CD14-positive monocyte (primary cell): ENCODE results near the gene MEIS2. TPM values are rescaled to one million over a fixed set of nuclear protein-coding genes. Genes with fewer than 3 reads are reported as not detected.

Experiments used
- DNase-seq, 3 donors: peaks; one replicate each; pipeline ENCODE4 v3.0.0-alpha.2; 2011 to 2022
- H2AFZ ChIP-seq: 2 replicates; pipeline ENCODE4 v1.6.0; 2012; ENCODE audit warnings: mild to moderate bottlenecking, low read depth, low read length, inconsistent platforms; ENCODE audit not compliant: insufficient read depth, poor library complexity, severe bottlenecking
- H3K27ac ChIP-seq, 2 donors: 1 replicate in 1 of 2; 2 replicates in 1 of 2; pipeline ENCODE4 v1.5.1; 2012 to 2013; ENCODE audit warnings: low read length in 2 of 2, control low read depth in 1 of 2, inconsistent platforms in 1 of 2, low read depth in 1 of 2, mild to moderate bottlenecking in 1 of 2
- H3K27me3 ChIP-seq, 2 donors: one replicate each; pipeline versions ENCODE4 v1.6.0 to v1.6.1; 2011 to 2013; ENCODE audit warnings: low read length in 2 of 2; ENCODE audit not compliant: control insufficient read depth in 2 of 2, insufficient read depth in 2 of 2
- H3K36me3 ChIP-seq, 2 donors: replicated peaks in 1 of 2; 1 replicate in 1 of 2; 2 replicates in 1 of 2; pipeline versions ENCODE4 v1.5.1 to v1.6.1; 2012 to 2013; ENCODE audit warnings: low read length in 2 of 2, control low read depth in 1 of 2, inconsistent platforms in 1 of 2, mild to moderate bottlenecking in 1 of 2; ENCODE audit not compliant: insufficient read depth in 2 of 2, control insufficient read depth in 1 of 2
- H3K4me1 ChIP-seq, 2 donors: 1 replicate in 1 of 2; 2 replicates in 1 of 2; pipeline versions ENCODE4 v1.5.1 to v1.6.1; 2012 to 2013; ENCODE audit warnings: low read length in 2 of 2, control low read depth in 1 of 2, inconsistent platforms in 1 of 2, mild to moderate bottlenecking in 1 of 2, moderate library complexity in 1 of 2; ENCODE audit not compliant: insufficient read depth in 2 of 2, control insufficient read depth in 1 of 2
- H3K4me2 ChIP-seq: replicated peaks from 2 replicates; pipeline ENCODE3; 2012; ENCODE audit warnings: low read length, moderate library complexity, mild to moderate bottlenecking; ENCODE audit not compliant: poor library complexity, severe bottlenecking; ENCODE audit errors: extremely low read depth
- H3K4me3 ChIP-seq, 3 experiments: fragments of 200-600 bp in 1 of 3; sonication (generic) in 1 of 3; replicated peaks in 1 of 3; 1 replicate in 2 of 3; 2 replicates in 1 of 3; pipeline ENCODE4 v1.5.1; 2011 to 2013; ENCODE audit warnings: low read length in 3 of 3, mild to moderate bottlenecking in 3 of 3, control low read depth in 2 of 3, low read depth in 2 of 3, inconsistent platforms in 1 of 3, moderate library complexity in 1 of 3
- H3K79me2 ChIP-seq: 2 replicates; pipeline ENCODE4 v1.6.0; 2012; ENCODE audit warnings: mild to moderate bottlenecking, control low read depth, inconsistent platforms, low read length, moderate library complexity; ENCODE audit not compliant: insufficient read depth
- H3K9ac ChIP-seq: 2 replicates; pipeline ENCODE4 v1.6.0; 2017; ENCODE audit warnings: low read length, mild to moderate bottlenecking; ENCODE audit not compliant: insufficient read depth, poor library complexity, severe bottlenecking
- H3K9me3 ChIP-seq, 2 donors: replicated peaks in 1 of 2; 1 replicate in 1 of 2; 2 replicates in 1 of 2; pipeline versions ENCODE4 v1.5.1 to v1.6.1; 2012 to 2013; ENCODE audit warnings: low read length in 2 of 2, control low read depth in 1 of 2; ENCODE audit not compliant: control insufficient read depth in 1 of 2, insufficient read depth in 1 of 2
- H4K20me1 ChIP-seq: 2 replicates; pipeline ENCODE4 v1.6.0; 2012; ENCODE audit warnings: mild to moderate bottlenecking, low read length, control low read depth, moderate library complexity; ENCODE audit not compliant: insufficient read depth
- H3K27ac Mint-ChIP-seq, 7 donors: one replicate each; pipeline ENCODE4 v1.8.0; 2020; ENCODE audit warnings: mild to moderate bottlenecking in 7 of 7, mixed read lengths in 7 of 7, moderate library complexity in 6 of 7, inconsistent platforms in 2 of 7
- H3K27me3 Mint-ChIP-seq, 3 donors: one replicate each; pipeline ENCODE4 v1.8.0; 2021 to 2022; ENCODE audit warnings: low read depth in 3 of 3, mild to moderate bottlenecking in 3 of 3, mixed read lengths in 3 of 3, moderate library complexity in 3 of 3, inconsistent platforms in 1 of 3
- H3K36me3 Mint-ChIP-seq, 2 donors: one replicate each; pipeline ENCODE4 v1.8.0; 2020; ENCODE audit warnings: mixed read lengths in 2 of 2, inconsistent platforms in 1 of 2, mild to moderate bottlenecking in 1 of 2
- H3K4me1 Mint-ChIP-seq: one replicate; pipeline ENCODE4 v1.8.0; 2020; ENCODE audit warnings: mild to moderate bottlenecking, mixed read lengths
- H3K4me3 Mint-ChIP-seq, 2 donors: one replicate each; pipeline ENCODE4 v1.8.0; 2020; ENCODE audit warnings: mild to moderate bottlenecking in 2 of 2, mixed read lengths in 2 of 2, moderate library complexity in 1 of 2
- H3K9me3 Mint-ChIP-seq, 7 donors: one replicate each; pipeline ENCODE4 v1.8.0; 2020 to 2022; ENCODE audit warnings: mixed read lengths in 7 of 7, mild to moderate bottlenecking in 6 of 7, moderate library complexity in 6 of 7, inconsistent platforms in 2 of 7
- WGBS: methylation state at CpG from one replicate; pipeline ENCODE4 v1.1.5; 2013; ENCODE audit warnings: missing lambda C conversion rate; ENCODE audit not compliant: insufficient coverage; 5-methylcytosine and 5-hydroxymethylcytosine counted together
- intact Hi-C, 2 donors: fragments of 100-400 bp; cut with micrococcal nuclease; formaldehyde crosslinking; loops; one replicate each; pipeline versions ENCODE4 v1.15.0 to v1.15.1; 2023
- polyA plus RNA-seq, 3 donors: library from polyadenylated mRNA; depleted of rRNA in 1 of 3; unstranded in 2 of 3; stranded (reverse) in 1 of 3; fragments of 300-500 nt in 2 of 3; fragments of >200 nt in 1 of 3; fragmentation: Illumina TruSeq in 2 of 3; gene quantifications; 1 replicate in 2 of 3; 2 replicates in 1 of 3; pipeline ENCODE4 v1.2.3, GENCODE V29; 2012 to 2021
- TF ChIP-seq, protein P1 (sequence below): fragments of 200-600 bp; IDR thresholded peaks from one replicate; pipeline ENCODE4 v1.8.0; 2022; ENCODE audit warnings: antibody characterized with exemption, mild to moderate bottlenecking

MEIS2 gene
- polyA plus RNA-seq, 3 donors, result not detected

DNA sequence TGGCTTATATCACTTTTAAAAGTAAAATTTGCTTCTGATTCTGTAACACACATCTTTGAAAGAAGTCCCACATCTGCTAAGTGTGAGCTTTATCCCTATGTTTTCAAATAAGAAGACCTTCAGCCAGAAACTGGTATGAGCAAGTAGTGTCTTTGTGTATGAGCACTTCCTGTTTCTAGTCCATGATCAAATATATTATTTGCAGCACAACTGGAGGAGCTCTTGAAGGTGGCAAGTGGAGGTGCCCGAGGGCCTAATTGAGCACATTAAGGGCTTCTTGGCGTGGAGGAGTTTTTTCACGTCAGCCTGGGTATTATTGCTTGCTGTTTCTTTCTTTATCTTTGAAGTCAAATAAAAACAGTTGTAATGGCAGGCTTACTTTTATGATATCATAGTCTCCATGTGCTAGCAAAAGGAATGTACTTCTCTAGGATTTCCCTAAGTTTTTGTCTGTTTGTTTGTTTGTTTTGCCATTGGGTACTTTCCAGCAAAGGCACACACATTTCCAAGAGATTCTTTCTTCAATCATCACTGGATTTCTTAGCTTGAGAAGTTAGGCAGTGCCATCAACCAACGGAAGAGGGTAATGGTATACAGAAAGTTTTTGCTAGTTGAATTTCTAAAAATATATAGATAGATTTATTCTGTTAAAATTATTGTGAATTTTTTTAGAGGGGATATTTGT is 68.1 kb downstream of the MEIS2 start:
- Mint-ChIP-seq H3K36me3 (no peaks in the 10 kb centered on the region), H3K27ac (no peak overlapping the region), H3K27me3 (peaks cover 0 to 2% (median 0%) of the 10 kb centered on the region in 3 donors), H3K4me3 (no peak overlapping the region), H3K9me3 (peaks cover 0 to 10% (median 2%) of the 10 kb centered on the region in 7 donors), H3K4me1 (no peaks in the 10 kb centered on the region)
- no peak for DNase-seq
- no peak overlapping the region for H3K4me2 ChIP-seq
- 83% methylated on average over 1 of the region's 4 CpGs for WGBS
- H3K9me3 ChIP-seq, result no peaks in the 10 kb centered on the region
- no peaks in the 10 kb centered on the region for H3K79me2 ChIP-seq
- intact Hi-C loops, result no loop called here
- no peak overlapping the region for H3K9ac ChIP-seq
- no peak overlapping the region for H3K27ac ChIP-seq
- H3K4me1 ChIP-seq, result no peaks in the 10 kb centered on the region
- no peak overlapping the region for H2AFZ ChIP-seq
- H3K36me3 ChIP-seq, result no peaks in the 10 kb centered on the region
- TF ChIP-seq, protein P1, sequence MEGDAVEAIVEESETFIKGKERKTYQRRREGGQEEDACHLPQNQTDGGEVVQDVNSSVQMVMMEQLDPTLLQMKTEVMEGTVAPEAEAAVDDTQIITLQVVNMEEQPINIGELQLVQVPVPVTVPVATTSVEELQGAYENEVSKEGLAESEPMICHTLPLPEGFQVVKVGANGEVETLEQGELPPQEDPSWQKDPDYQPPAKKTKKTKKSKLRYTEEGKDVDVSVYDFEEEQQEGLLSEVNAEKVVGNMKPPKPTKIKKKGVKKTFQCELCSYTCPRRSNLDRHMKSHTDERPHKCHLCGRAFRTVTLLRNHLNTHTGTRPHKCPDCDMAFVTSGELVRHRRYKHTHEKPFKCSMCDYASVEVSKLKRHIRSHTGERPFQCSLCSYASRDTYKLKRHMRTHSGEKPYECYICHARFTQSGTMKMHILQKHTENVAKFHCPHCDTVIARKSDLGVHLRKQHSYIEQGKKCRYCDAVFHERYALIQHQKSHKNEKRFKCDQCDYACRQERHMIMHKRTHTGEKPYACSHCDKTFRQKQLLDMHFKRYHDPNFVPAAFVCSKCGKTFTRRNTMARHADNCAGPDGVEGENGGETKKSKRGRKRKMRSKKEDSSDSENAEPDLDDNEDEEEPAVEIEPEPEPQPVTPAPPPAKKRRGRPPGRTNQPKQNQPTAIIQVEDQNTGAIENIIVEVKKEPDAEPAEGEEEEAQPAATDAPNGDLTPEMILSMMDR, result no peak
- no peak overlapping the region for H3K4me3 ChIP-seq
- no peaks in the 10 kb centered on the region for H3K27me3 ChIP-seq
- H4K20me1 ChIP-seq, result no peaks in the 10 kb centered on the region

DNA sequence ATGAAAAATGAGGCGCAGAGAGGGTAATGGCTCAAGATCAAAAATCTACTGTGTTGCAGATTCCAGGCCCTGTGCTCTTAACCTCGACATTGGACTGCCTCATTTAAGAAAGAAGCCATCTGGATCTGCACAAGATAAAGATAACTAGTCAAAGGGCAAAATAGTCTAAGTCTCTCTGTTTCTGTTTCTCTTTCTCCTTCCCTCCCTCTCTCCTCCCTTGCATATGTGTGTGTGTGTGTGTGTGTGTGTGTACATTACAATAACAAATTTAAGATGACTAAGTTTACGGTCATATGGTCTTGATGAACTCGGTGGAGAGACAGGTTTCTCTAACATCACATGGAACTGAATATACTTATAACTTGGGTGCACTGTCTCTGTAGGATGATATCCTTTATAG is 69.2 kb downstream of the MEIS2 start:
- intact Hi-C loops, result no loop called here
- no peaks in the 10 kb centered on the region for H3K4me1 Mint-ChIP-seq
- no peaks in the 10 kb centered on the region for H4K20me1 ChIP-seq
- TF ChIP-seq, protein P1, result no peak
- H3K27ac ChIP-seq, result no peak overlapping the region
- H3K9ac ChIP-seq, result no peak overlapping the region
- 80% methylated on average over 1 of the region's 4 CpGs for WGBS
- H3K79me2 ChIP-seq, result no peaks in the 10 kb centered on the region
- peaks cover 0 to 2% (median 0%) of the 10 kb centered on the region in 3 donors for H3K27me3 Mint-ChIP-seq
- H2AFZ ChIP-seq, result no peak overlapping the region
- no peaks in the 10 kb centered on the region for H3K36me3 ChIP-seq
- no peaks in the 10 kb centered on the region for H3K27me3 ChIP-seq
- no peak overlapping the region for H3K4me3 ChIP-seq
- no peak overlapping the region for H3K27ac Mint-ChIP-seq
- no peaks in the 10 kb centered on the region for H3K9me3 ChIP-seq
- no peak overlapping the region for H3K4me3 Mint-ChIP-seq
- H3K9me3 Mint-ChIP-seq, result peaks cover 0 to 10% (median 2%) of the 10 kb centered on the region in 7 donors
- no peak overlapping the region for H3K4me2 ChIP-seq
- DNase-seq, result no peak
- no peaks in the 10 kb centered on the region for H3K36me3 Mint-ChIP-seq
- H3K4me1 ChIP-seq, result no peaks in the 10 kb centered on the region
